H9 (cell line): ENCODE results near the gene MAP1LC3B. TPM values are rescaled to one million over a fixed set of nuclear protein-coding genes. Genes with fewer than 3 reads are reported as not detected.

Source experiments
- DNase-seq: peaks from one replicate; pipeline ENCODE4 v3.0.0-alpha.2; 2017
- H2AFZ ChIP-seq: one replicate; pipeline ENCODE4 v1.6.1; 2013; ENCODE audit warnings: mild to moderate bottlenecking, low read length, control low read depth, moderate library complexity
- H2AK5ac ChIP-seq: 2 replicates; pipeline ENCODE4 v1.6.1; 2013; ENCODE audit warnings: low read length, control low read depth, mixed read lengths; ENCODE audit not compliant: insufficient read length
- H2BK120ac ChIP-seq: one replicate; pipeline ENCODE4 v1.6.1; 2013; ENCODE audit warnings: low read depth, mild to moderate bottlenecking, low read length, control low read depth, inconsistent platforms; ENCODE audit not compliant: poor library complexity, severe bottlenecking
- H2BK12ac ChIP-seq: 2 replicates; pipeline ENCODE4 v1.6.1; 2013; ENCODE audit warnings: low read length, control low read depth, mixed read lengths, low read depth; ENCODE audit not compliant: insufficient read length
- H2BK15ac ChIP-seq: 2 replicates; pipeline ENCODE4 v1.6.1; 2013; ENCODE audit warnings: low read depth, low read length, control low read depth
- H2BK20ac ChIP-seq: one replicate; pipeline ENCODE4 v1.6.1; 2013; ENCODE audit warnings: low read depth, mild to moderate bottlenecking, low read length, control low read depth, inconsistent platforms; ENCODE audit not compliant: poor library complexity, severe bottlenecking
- H2BK5ac ChIP-seq: 2 replicates; pipeline ENCODE4 v1.6.1; 2013; ENCODE audit warnings: low read length, control low read depth, mixed read lengths; ENCODE audit not compliant: insufficient read length
- H3K14ac ChIP-seq: 2 replicates; pipeline ENCODE4 v1.6.1; 2013; ENCODE audit warnings: low read length, control low read depth; ENCODE audit not compliant: insufficient read depth
- H3K18ac ChIP-seq: 2 replicates; pipeline ENCODE4 v1.6.1; 2013; ENCODE audit warnings: low read depth, mild to moderate bottlenecking, mixed read lengths, low read length, control low read depth; ENCODE audit not compliant: insufficient read length
- H3K23ac ChIP-seq: 2 replicates; pipeline ENCODE4 v1.6.1; 2013; ENCODE audit warnings: low read length, control low read depth, mixed read lengths, low read depth; ENCODE audit not compliant: insufficient read length
- H3K23me2 ChIP-seq: 2 replicates; pipeline ENCODE4 v1.6.1; 2013; ENCODE audit warnings: low read depth, mild to moderate bottlenecking, mixed read lengths, low read length, control low read depth; ENCODE audit not compliant: insufficient read length, poor library complexity, severe bottlenecking
- H3K27ac ChIP-seq: 2 replicates; pipeline ENCODE4 v1.5.1; 2013; ENCODE audit warnings: low read length, control low read depth, mixed read lengths, low read depth; ENCODE audit not compliant: insufficient read length
- H3K27me3 ChIP-seq: 2 replicates; pipeline ENCODE4 v1.6.1; 2013; ENCODE audit warnings: low read length, control low read depth, inconsistent platforms; ENCODE audit not compliant: insufficient read depth
- H3K4ac ChIP-seq: 2 replicates; pipeline ENCODE4 v1.6.1; 2013; ENCODE audit warnings: low read depth, mild to moderate bottlenecking, control low read depth, inconsistent platforms, low read length, moderate library complexity
- H3K4me1 ChIP-seq: 2 replicates; pipeline ENCODE4 v1.6.1; 2013; ENCODE audit warnings: low read length, control low read depth, inconsistent platforms; ENCODE audit not compliant: insufficient read depth
- H3K4me2 ChIP-seq: 2 replicates; pipeline ENCODE4 v1.6.1; 2013; ENCODE audit warnings: low read length, control low read depth, mixed read lengths; ENCODE audit not compliant: insufficient read length, insufficient read depth
- H3K56ac ChIP-seq: 2 replicates; pipeline ENCODE4 v1.6.1; 2013; ENCODE audit warnings: low read depth, mild to moderate bottlenecking, mixed read lengths, low read length, control low read depth; ENCODE audit not compliant: insufficient read length
- H3K79me1 ChIP-seq: 2 replicates; pipeline ENCODE4 v1.6.1; 2013; ENCODE audit warnings: low read depth, mild to moderate bottlenecking, moderate library complexity, low read length, control low read depth, inconsistent platforms; ENCODE audit not compliant: insufficient read depth, poor library complexity, severe bottlenecking
- H3K79me2 ChIP-seq: 2 replicates; pipeline ENCODE4 v1.6.1; 2013; ENCODE audit warnings: low read length, control low read depth, inconsistent platforms; ENCODE audit not compliant: insufficient read depth
- H3K9ac ChIP-seq: 2 replicates; pipeline ENCODE4 v1.6.1; 2013; ENCODE audit warnings: low read length, control low read depth, mixed read lengths; ENCODE audit not compliant: insufficient read length; ENCODE audit errors: extremely low read depth
- H3K9me3 ChIP-seq: one replicate; pipeline ENCODE4 v1.6.1; 2013; ENCODE audit warnings: low read depth, low read length, inconsistent platforms; ENCODE audit not compliant: control insufficient read depth
- H3T11ph ChIP-seq: one replicate; pipeline ENCODE4 v1.6.1; 2013; ENCODE audit warnings: mild to moderate bottlenecking, low read length, control low read depth, inconsistent platforms
- H4K20me1 ChIP-seq: one replicate; pipeline ENCODE4 v1.6.1; 2013; ENCODE audit not compliant: control insufficient read depth, insufficient read length, insufficient read depth
- H4K5ac ChIP-seq: 2 replicates; pipeline ENCODE4 v1.6.1; 2013; ENCODE audit warnings: low read depth, mild to moderate bottlenecking, mixed read lengths, low read length, control low read depth; ENCODE audit not compliant: insufficient read length
- H4K8ac ChIP-seq: replicated peaks from 2 replicates; pipeline ENCODE4 v1.6.1; 2013; ENCODE audit warnings: low read length, control low read depth, mixed read lengths, low read depth; ENCODE audit not compliant: insufficient read length
- H4K91ac ChIP-seq: 2 replicates; pipeline ENCODE4 v1.6.1; 2013; ENCODE audit warnings: low read depth, mild to moderate bottlenecking, moderate library complexity, mixed read lengths, low read length, control low read depth; ENCODE audit not compliant: insufficient read length
- H3K27ac Mint-ChIP-seq, 3 experiments: 2 replicates in 2 of 3; 3 replicates in 1 of 3; pipeline ENCODE4 v1.8.0; 2020 to 2021; ENCODE audit warnings: mixed read lengths in 3 of 3, mild to moderate bottlenecking in 1 of 3, moderate library complexity in 1 of 3
- H3K27me3 Mint-ChIP-seq: 2 replicates; pipeline ENCODE4 v1.8.0; 2021; ENCODE audit warnings: low read depth, mild to moderate bottlenecking, moderate library complexity, mixed read lengths
- H3K36me3 Mint-ChIP-seq, 3 experiments: 2 replicates in 2 of 3; 3 replicates in 1 of 3; pipeline ENCODE4 v1.8.0; 2020 to 2021; ENCODE audit warnings: low read depth in 3 of 3, mixed read lengths in 3 of 3; ENCODE audit not compliant: insufficient read depth in 1 of 3
- H3K4me1 Mint-ChIP-seq, 2 experiments: 2 replicates each; pipeline ENCODE4 v1.8.0; 2020; ENCODE audit warnings: mixed read lengths in 2 of 2
- H3K4me3 Mint-ChIP-seq, 2 experiments: 2 replicates in 1 of 2; 3 replicates in 1 of 2; pipeline ENCODE4 v1.8.0; 2020 to 2021; ENCODE audit warnings: mild to moderate bottlenecking in 2 of 2, mixed read lengths in 2 of 2, moderate library complexity in 1 of 2
- H3K9me3 Mint-ChIP-seq, 2 experiments: 2 replicates in 1 of 2; 3 replicates in 1 of 2; pipeline ENCODE4 v1.8.0; 2020; ENCODE audit warnings: mild to moderate bottlenecking in 2 of 2, mixed read lengths in 2 of 2, moderate library complexity in 1 of 2
- CTCF ChIP-seq: fragments of 200-600 bp; sonication (generic); conservative IDR thresholded peaks from 3 replicates; pipeline ENCODE4 v1.8.0; 2021; ENCODE audit warnings: antibody characterized with exemption, mild to moderate bottlenecking
- WGBS: extraction: QIAGEN DNeasy Blood & Tissue Kit; methylation state at CpG from one replicate; pipeline ENCODE4 v1.1.7; 2013; ENCODE audit warnings: missing lambda C conversion rate, low lambda C conversion rate, mixed read lengths; ENCODE audit not compliant: insufficient read length; ENCODE audit errors: extremely low coverage; 5-methylcytosine and 5-hydroxymethylcytosine counted together
- total RNA-seq: library from RNA; stranded (reverse); gene quantifications from 2 replicates; pipeline ENCODE4 v1.2.1, GENCODE V29; 2021

MAP1LC3B gene
- total RNA-seq, 1 experiment from 2014 or later = 47.1 TPM

GRCh38 chr16:87350681-87351319 is 41.3 kb upstream of the MAP1LC3B start:
- Histone ChIP-seq H2AK5ac (no peak overlapping the region), H3K27ac (no peak overlapping the region), H3K14ac (no peak overlapping the region), H2BK5ac (no peak overlapping the region), H4K8ac (no peak overlapping the region), H3K18ac (no peak overlapping the region), H3K23ac (no peak overlapping the region), H3K79me2 (no peaks in the 10 kb centered on the region), H4K5ac (no peak overlapping the region), H4K91ac (no peak overlapping the region), H3K27me3 (no peaks in the 10 kb centered on the region), H3K4me1 (no peaks in the 10 kb centered on the region), H3T11ph (no peak overlapping the region), H3K79me1 (peaks cover 3% of the 10 kb centered on the region), H3K56ac (no peak overlapping the region), H2BK120ac (no peak overlapping the region), H4K20me1 (no peaks in the 10 kb centered on the region), H3K4me2 (no peak overlapping the region), H3K9ac (no peak overlapping the region), H2AFZ (no peak overlapping the region), H2BK15ac (no peak overlapping the region), H3K23me2 (no peaks in the 10 kb centered on the region), H2BK12ac (no peak overlapping the region), H3K4ac (no peak overlapping the region), H2BK20ac (no peak overlapping the region), H3K9me3 (no peaks in the 10 kb centered on the region)
- Mint-ChIP-seq H3K36me3 (peaks cover 0 to 3% (median 2%) of the 10 kb centered on the region in 3 experiments; a peak in 4 of 7 replicates), H3K4me3 (no peak overlapping the region), H3K9me3 (no peaks in the 10 kb centered on the region), H3K4me1 (peaks cover 1 to 5% of the 10 kb centered on the region in 2 experiments; a peak in 3 of 4 replicates), H3K27ac (peak overlapping the region in 2 of 3 experiments; percentile 6 to 53; a peak in 3 of 7 replicates), H3K27me3 (no peaks in the 10 kb centered on the region)
- TF ChIP-seq CTCF = no peak
- DNase-seq = no peak
- no CpG with 5 or more reads among the region's 23 CpGs for WGBS
